HepG2 (cell line): ENCODE data around the gene SLC35B2. TPM values are rescaled to one million over a fixed set of nuclear protein-coding genes. Genes with fewer than 3 reads are reported as not detected.

ENCODE experiments used
- ATF7-NPFF ChIP-seq: sonication (generic); formaldehyde crosslinking; IDR thresholded peaks from 2 replicates; pipeline ENCODE4 v1.8.1; 2023; ENCODE audit warnings: mild to moderate bottlenecking, low read depth, missing genetic modification reagents, moderate library complexity
- EED ChIP-seq: sonication (generic); formaldehyde crosslinking; IDR thresholded peaks from 2 replicates; pipeline ENCODE4 v1.5.0; 2020; ENCODE audit warnings: mild to moderate bottlenecking, missing genetic modification reagents
- FOXJ3 ChIP-seq: sonication (generic); formaldehyde crosslinking; IDR thresholded peaks from 2 replicates; pipeline ENCODE4 v1.4.0; 2020; ENCODE audit warnings: missing genetic modification reagents, mild to moderate bottlenecking, borderline replicate concordance
- GLI4 ChIP-seq: sonication (generic); formaldehyde crosslinking; IDR thresholded peaks from 2 replicates; pipeline ENCODE4 v1.5.1; 2020; ENCODE audit warnings: missing genetic modification reagents, mild to moderate bottlenecking, moderate library complexity, borderline replicate concordance
- KDM3A ChIP-seq: IDR thresholded peaks from 2 replicates; pipeline ENCODE4 v1.6.1; 2018; ENCODE audit warnings: low read depth, missing compliant biosample characterization
- KDM6A ChIP-seq: IDR thresholded peaks from 2 replicates; pipeline ENCODE4 v1.6.1; 2016; ENCODE audit warnings: low read depth
- PHF8 ChIP-seq: sonication (generic); formaldehyde crosslinking; IDR thresholded peaks from 2 replicates; pipeline ENCODE4 v1.5.0; 2020; ENCODE audit warnings: missing genetic modification reagents
- SNAI1 ChIP-seq: sonication (generic); formaldehyde crosslinking; IDR thresholded peaks from 2 replicates; pipeline ENCODE4 v1.5.0; 2020; ENCODE audit warnings: mild to moderate bottlenecking, missing genetic modification reagents, borderline replicate concordance
- SPEN ChIP-seq: sonication (generic); formaldehyde crosslinking; IDR thresholded peaks from 2 replicates; pipeline ENCODE4 v1.5.1; 2020; ENCODE audit warnings: low read depth, mild to moderate bottlenecking, missing genetic modification reagents
- ZNF205 ChIP-seq: IDR thresholded peaks from 2 replicates; pipeline ENCODE4 v1.6.1; 2018; ENCODE audit warnings: missing biosample characterization, missing genetic modification reagents
- ZNF225 ChIP-seq: sonication (generic); formaldehyde crosslinking; IDR thresholded peaks from 2 replicates; pipeline ENCODE4 v1.4.0; 2020; ENCODE audit warnings: mild to moderate bottlenecking, missing genetic modification reagents
- ZNF232 ChIP-seq: sonication (generic); formaldehyde crosslinking; IDR thresholded peaks from 2 replicates; pipeline ENCODE4 v1.4.0; 2020; ENCODE audit warnings: missing genetic modification reagents, borderline replicate concordance
- ZNF335 ChIP-seq: sonication (generic); formaldehyde crosslinking; IDR thresholded peaks from 2 replicates; pipeline ENCODE4 v1.4.0; 2020; ENCODE audit warnings: missing genetic modification reagents
- ZNF567 ChIP-seq: sonication (generic); formaldehyde crosslinking; IDR thresholded peaks from 2 replicates; pipeline ENCODE4 v1.8.1; 2023; ENCODE audit warnings: mild to moderate bottlenecking, missing genetic modification reagents, borderline replicate concordance
- ZNF709 ChIP-seq: sonication (generic); formaldehyde crosslinking; IDR thresholded peaks from 2 replicates; pipeline ENCODE4 v1.5.0; 2020; ENCODE audit warnings: mild to moderate bottlenecking, missing genetic modification reagents
- ZNF788 ChIP-seq: sonication (generic); formaldehyde crosslinking; IDR thresholded peaks from 2 replicates; pipeline ENCODE4 v1.5.0; 2020; ENCODE audit warnings: mild to moderate bottlenecking, missing genetic modification reagents, borderline replicate concordance
- polyA plus RNA-seq, 8 experiments: library from polyadenylated mRNA; depleted of rRNA in 3 of 8; stranded (reverse) in 7 of 8; unstranded in 1 of 8; fragments of >200 nt; fragmentation: Illumina TruSeq in 4 of 8; extraction: Trizol in 4 of 8; gene quantifications; 2 replicates each; pipeline versions ENCODE4 v1.2.1 to v1.2.3, GENCODE V29; 2011 to 2016; ENCODE audit warnings: low read depth in 4 of 8, missing spikeins in 1 of 8, mixed read lengths in 1 of 8; ENCODE audit not compliant: insufficient read depth in 1 of 8
- total RNA-seq, 5 experiments: library from RNA; depleted of rRNA; stranded (reverse); fragments of >200 nt; fragmentation: Illumina TruSeq; extraction: Trizol; gene quantifications; 2 replicates each; pipeline ENCODE4 v1.2.3, GENCODE V29; 2016; ENCODE audit warnings: low read depth in 1 of 5
- TF ChIP-seq, protein P1 (sequence below): sonication (generic); formaldehyde crosslinking; IDR thresholded peaks from 2 replicates; pipeline ENCODE4 v1.4.0; 2020; ENCODE audit warnings: missing genetic modification reagents
- TF ChIP-seq, protein P2 (sequence below): sonication (generic); formaldehyde crosslinking; IDR thresholded peaks from 2 replicates; pipeline ENCODE4 v1.8.0; 2022; ENCODE audit warnings: mild to moderate bottlenecking, missing genetic modification reagents
- TF ChIP-seq, protein P3 (sequence below): sonication (generic); formaldehyde crosslinking; IDR thresholded peaks from 2 replicates; pipeline ENCODE4 v1.4.0; 2020; ENCODE audit warnings: missing genetic modification reagents, borderline replicate concordance
- TF ChIP-seq, protein P4 (sequence below): sonication (generic); formaldehyde crosslinking; IDR thresholded peaks from 2 replicates; pipeline ENCODE4 v1.8.0; 2022; ENCODE audit warnings: missing genetic modification reagents, low read depth, mild to moderate bottlenecking, borderline replicate concordance
- TF ChIP-seq, protein P5 (sequence below): IDR thresholded peaks from 2 replicates; pipeline ENCODE4 v1.6.1; 2016; ENCODE audit warnings: low read depth, control low read depth

The SLC35B2 gene
- total and polyA plus RNA-seq, 2 of the 13 experiments (the other 11 are each of a cell fraction or from before 2014, with no cell fraction given): 61.1 to 148 TPM

DNA sequence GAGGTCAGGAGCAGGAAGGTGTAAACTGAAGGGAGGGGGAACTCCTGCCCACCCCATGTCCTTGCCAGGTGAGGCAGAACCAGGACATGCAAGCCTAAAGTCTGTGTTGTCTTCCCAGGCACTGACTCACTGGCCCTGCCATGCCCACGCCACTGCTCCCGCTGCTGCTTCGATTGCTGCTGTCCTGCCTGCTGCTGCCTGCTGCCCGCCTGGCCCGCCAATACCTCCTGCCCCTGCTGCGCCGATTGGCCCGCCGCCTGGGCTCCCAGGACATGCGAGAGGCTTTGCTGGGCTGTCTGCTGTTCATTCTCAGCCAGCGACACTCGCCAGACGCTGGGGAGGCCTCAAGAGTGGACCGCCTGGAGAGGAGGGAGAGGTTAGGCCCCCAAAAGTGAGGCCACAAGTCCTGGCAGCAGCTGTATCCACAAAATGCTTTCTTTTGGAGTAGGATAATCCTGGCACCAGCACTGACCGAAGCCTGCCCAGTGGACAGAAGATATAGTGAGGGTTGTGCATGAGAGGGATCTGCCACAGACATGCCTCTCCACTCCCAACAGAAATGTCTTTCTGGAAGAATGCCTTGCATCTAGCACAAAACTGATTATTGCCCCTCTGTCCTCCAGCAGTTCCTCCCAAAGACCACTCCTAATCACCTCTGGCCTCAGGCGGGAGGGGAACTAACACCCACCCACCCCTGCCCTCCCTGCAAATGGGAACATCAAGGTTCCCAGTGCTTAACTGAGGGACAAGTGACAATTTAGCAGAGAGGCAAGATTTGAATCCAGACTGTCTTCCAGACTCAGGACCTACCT lies 39.8 kb downstream of the SLC35B2 start (continued):
- TF ChIP-seq, protein P1, sequence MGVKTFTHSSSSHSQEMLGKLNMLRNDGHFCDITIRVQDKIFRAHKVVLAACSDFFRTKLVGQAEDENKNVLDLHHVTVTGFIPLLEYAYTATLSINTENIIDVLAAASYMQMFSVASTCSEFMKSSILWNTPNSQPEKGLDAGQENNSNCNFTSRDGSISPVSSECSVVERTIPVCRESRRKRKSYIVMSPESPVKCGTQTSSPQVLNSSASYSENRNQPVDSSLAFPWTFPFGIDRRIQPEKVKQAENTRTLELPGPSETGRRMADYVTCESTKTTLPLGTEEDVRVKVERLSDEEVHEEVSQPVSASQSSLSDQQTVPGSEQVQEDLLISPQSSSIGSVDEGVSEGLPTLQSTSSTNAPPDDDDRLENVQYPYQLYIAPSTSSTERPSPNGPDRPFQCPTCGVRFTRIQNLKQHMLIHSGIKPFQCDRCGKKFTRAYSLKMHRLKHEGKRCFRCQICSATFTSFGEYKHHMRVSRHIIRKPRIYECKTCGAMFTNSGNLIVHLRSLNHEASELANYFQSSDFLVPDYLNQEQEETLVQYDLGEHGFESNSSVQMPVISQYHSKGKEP (CRISPR knock-in tag): no peak
- no peak for TF ChIP-seq FOXJ3 (CRISPR knock-in tag)
- TF ChIP-seq ZNF788 (CRISPR knock-in tag): peak; percentile 84
- 0 out of 2 replicates have a peak, but pooled peaks have one; percentile 20 for TF ChIP-seq KDM3A
- TF ChIP-seq ZNF567 (CRISPR knock-in tag): no peak
- TF ChIP-seq, protein P2, sequence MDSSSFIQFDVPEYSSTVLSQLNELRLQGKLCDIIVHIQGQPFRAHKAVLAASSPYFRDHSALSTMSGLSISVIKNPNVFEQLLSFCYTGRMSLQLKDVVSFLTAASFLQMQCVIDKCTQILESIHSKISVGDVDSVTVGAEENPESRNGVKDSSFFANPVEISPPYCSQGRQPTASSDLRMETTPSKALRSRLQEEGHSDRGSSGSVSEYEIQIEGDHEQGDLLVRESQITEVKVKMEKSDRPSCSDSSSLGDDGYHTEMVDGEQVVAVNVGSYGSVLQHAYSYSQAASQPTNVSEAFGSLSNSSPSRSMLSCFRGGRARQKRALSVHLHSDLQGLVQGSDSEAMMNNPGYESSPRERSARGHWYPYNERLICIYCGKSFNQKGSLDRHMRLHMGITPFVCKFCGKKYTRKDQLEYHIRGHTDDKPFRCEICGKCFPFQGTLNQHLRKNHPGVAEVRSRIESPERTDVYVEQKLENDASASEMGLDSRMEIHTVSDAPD: no peak
- TF ChIP-seq ATF7-NPFF (CRISPR knock-in tag): peak; percentile 66; the same call in 1 of the 2 replicates
- no peak for TF ChIP-seq KDM6A (CRISPR knock-in tag)
- no peak for TF ChIP-seq ZNF205
- TF ChIP-seq SNAI1 (CRISPR knock-in tag): no peak
- TF ChIP-seq, protein P3, sequence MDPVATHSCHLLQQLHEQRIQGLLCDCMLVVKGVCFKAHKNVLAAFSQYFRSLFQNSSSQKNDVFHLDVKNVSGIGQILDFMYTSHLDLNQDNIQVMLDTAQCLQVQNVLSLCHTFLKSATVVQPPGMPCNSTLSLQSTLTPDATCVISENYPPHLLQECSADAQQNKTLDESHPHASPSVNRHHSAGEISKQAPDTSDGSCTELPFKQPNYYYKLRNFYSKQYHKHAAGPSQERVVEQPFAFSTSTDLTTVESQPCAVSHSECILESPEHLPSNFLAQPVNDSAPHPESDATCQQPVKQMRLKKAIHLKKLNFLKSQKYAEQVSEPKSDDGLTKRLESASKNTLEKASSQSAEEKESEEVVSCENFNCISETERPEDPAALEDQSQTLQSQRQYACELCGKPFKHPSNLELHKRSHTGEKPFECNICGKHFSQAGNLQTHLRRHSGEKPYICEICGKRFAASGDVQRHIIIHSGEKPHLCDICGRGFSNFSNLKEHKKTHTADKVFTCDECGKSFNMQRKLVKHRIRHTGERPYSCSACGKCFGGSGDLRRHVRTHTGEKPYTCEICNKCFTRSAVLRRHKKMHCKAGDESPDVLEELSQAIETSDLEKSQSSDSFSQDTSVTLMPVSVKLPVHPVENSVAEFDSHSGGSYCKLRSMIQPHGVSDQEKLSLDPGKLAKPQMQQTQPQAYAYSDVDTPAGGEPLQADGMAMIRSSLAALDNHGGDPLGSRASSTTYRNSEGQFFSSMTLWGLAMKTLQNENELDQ (CRISPR knock-in tag): no peak; the same call in 1 of the 2 replicates
- TF ChIP-seq EED: peak; percentile 82
- no peak for TF ChIP-seq ZNF232 (CRISPR knock-in tag)
- TF ChIP-seq, protein P4, sequence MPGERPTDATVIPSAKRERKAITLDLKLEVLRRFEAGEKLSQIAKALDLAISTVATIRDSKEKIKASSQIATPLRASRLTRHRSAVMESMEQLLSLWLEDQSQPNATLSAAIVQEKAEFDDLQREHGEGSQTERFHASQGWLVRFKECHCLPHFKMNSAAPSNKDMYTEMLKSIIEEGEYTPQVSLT: no peak
- no peak for TF ChIP-seq ZNF335 (CRISPR knock-in tag)
- TF ChIP-seq ZNF709 (CRISPR knock-in tag): no peak
- no peak for TF ChIP-seq ZNF225
- TF ChIP-seq, protein P5, sequence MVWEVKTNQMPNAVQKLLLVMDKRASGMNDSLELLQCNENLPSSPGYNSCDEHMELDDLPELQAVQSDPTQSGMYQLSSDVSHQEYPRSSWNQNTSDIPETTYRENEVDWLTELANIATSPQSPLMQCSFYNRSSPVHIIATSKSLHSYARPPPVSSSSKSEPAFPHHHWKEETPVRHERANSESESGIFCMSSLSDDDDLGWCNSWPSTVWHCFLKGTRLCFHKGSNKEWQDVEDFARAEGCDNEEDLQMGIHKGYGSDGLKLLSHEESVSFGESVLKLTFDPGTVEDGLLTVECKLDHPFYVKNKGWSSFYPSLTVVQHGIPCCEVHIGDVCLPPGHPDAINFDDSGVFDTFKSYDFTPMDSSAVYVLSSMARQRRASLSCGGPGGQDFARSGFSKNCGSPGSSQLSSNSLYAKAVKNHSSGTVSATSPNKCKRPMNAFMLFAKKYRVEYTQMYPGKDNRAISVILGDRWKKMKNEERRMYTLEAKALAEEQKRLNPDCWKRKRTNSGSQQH (CRISPR knock-in tag): no peak
- TF ChIP-seq SPEN (CRISPR knock-in tag): no peak
- no peak for TF ChIP-seq GLI4 (CRISPR knock-in tag)
- TF ChIP-seq PHF8: no peak
